Measurements from ENCODE around the gene BMF.

DNA sequence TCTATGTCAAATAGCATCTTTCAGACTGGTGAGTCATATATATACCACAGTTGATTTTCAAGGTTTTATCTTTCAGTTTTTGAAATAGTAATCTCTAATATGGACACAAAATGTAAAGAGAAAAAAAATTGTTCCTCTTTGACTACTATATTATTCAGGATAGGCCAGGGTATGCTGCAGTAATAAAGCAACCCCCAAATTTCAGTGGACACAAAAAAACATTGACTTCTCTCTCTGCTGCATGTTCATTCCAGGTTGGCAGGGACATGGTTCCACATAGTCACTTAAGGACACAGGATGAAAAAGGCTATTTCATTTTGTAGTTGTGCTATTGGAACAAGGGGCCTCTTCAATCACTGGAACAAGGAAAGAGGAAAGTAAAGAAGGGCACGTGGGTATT is 28.6 kb downstream of the BMF start:
- TF ChIP-seq POLR2A (IDR thresholded peaks at IDR 0.05; ENCODE audit: low read depth, low read length) (no peak), POLR2AphosphoS5 (IDR thresholded peaks at IDR 0.05; ENCODE audit: low read depth, low read length) (no peak), TAF1 (IDR thresholded peaks at IDR 0.05; ENCODE audit: borderline replicate concordance, low read depth, low read length) (no peak)

Measured in GM12892 (cell line).